ENCODE data around the gene MON1B. TPM values are rescaled to one million over a fixed set of nuclear protein-coding genes. Genes with fewer than 3 reads are reported as not detected.

Gene MON1B
- total and polyA plus RNA-seq, 10 of the 15 experiments (the other 5 are each of a cell fraction or from before 2014, with no cell fraction given): 5.7 to 64.5 (median 21.7) TPM

GRCh38 chr16:77219437-77219836, 28.4 kb downstream of the MON1B start (continued):
- TF ChIP-seq REST (IDR thresholded peaks at IDR 0.05; ENCODE audit: low read depth, low read length): no peak

GRCh38 chr16:77220427-77220826, 29.4 kb downstream of the MON1B start:
- Histone ChIP-seq H3K9ac (ENCODE audit: control insufficient read depth, insufficient read depth, low read length) (no peak overlapping the region), H3K4me2 (ENCODE audit: control insufficient read depth, insufficient read depth) (no peak overlapping the region), H2AFZ (ENCODE audit: control insufficient read depth, low read depth, low read length) (no peak overlapping the region), H3K4me1 (ENCODE audit: control insufficient read depth, insufficient read depth, low read length) (no peaks in the 10 kb centered on the region), H3K27ac (ENCODE audit: control insufficient read depth, insufficient read depth) (no peak overlapping the region), H3K79me2 (ENCODE audit: control insufficient read depth, insufficient read depth, low read length) (no peaks in the 10 kb centered on the region), H3K27me3 (replicated peaks in 1 of 2; ENCODE audit: control insufficient read depth in 2 of 2, insufficient read depth in 2 of 2, low read length in 1 of 2) (no peaks in the 10 kb centered on the region), H3K4me3 (no peak overlapping the region), H3K9me3 (replicated peaks; ENCODE audit: control insufficient read depth, insufficient read depth, low read length) (no peaks in the 10 kb centered on the region), H3K36me3 (ENCODE audit: control insufficient read depth in 2 of 2, insufficient read depth in 2 of 2, low read length in 1 of 2) (no peaks in the 10 kb centered on the region), H4K20me1 (ENCODE audit: control insufficient read depth, insufficient read depth) (no peaks in the 10 kb centered on the region)
- POLR2A ChIA-PET: interaction anchor here (0.9 to 1.0 kb wide), 2 partner anchors 9 to 18 kb away, joined by 3 read pairs; no protein-coding TSS in a partner anchor
- RAD21 ChIA-PET (ENCODE audit: unreplicated experiment): interaction anchor here (0.9 to 1.3 kb wide), 2 partner anchors 10 to 14 kb away, joined by 3 to 5 read pairs; no protein-coding TSS in a partner anchor
- BruUV-seq (replicated peaks): no TSS peak
- 8% methylated on average over 3 of the region's 3 CpGs for WGBS (ENCODE audit: insufficient coverage, insufficient replicate concordance, low lambda C conversion rate, missing lambda C conversion rate)
- ATAC-seq (peak; percentile 98), DNase-seq (ENCODE audit: low read depth, low spot score) (peak; percentile 25), FAIRE-seq (no peak)
- SMC1A ChIA-PET (ENCODE audit: uncharacterized antibody, unreplicated experiment): interaction anchor here (0.9 kb wide), 1 partner anchor 9 kb away, joined by 4 read pairs; no protein-coding TSS in a partner anchor
- intact Hi-C loops (cut with micrococcal nuclease; ENCODE audit: unreplicated experiment) (no loop called here), in situ Hi-C loops (cut with MboI) (no loop called here)
- CTCF ChIA-PET: interaction anchor here (1.0 to 2.3 kb wide), 2 partner anchors 17 to 363 kb away, joined by 4 to 10 read pairs; no protein-coding TSS in a partner anchor
- no peak for TF ChIP-seq TCF3 (IDR thresholded peaks at IDR 0.05; ENCODE audit: borderline replicate concordance, insufficient read depth, low read depth, low read length)
- TF ChIP-seq NFIC (IDR thresholded peaks at IDR 0.05; ENCODE audit: low read depth, low read length): no peak
- 0 out of 3 replicates have a peak, but pooled peaks have one; percentile 26 for TF ChIP-seq POU2F2 (IDR thresholded peaks at IDR 0.05; ENCODE audit: borderline replicate concordance, low read depth, low read length)
- TF ChIP-seq ZNF687 (IDR thresholded peaks at IDR 0.05): peak; percentile 63; the same call in 1 of the 2 replicates
- TF ChIP-seq BRCA1 (IDR thresholded peaks at IDR 0.05; ENCODE audit: low read depth, low read length): no peak
- no peak for TF ChIP-seq ETV6 (conservative IDR thresholded peaks at IDR 0.05 in 1 of 2, IDR thresholded peaks at IDR 0.05 in 1 of 2; ENCODE audit: borderline replicate concordance in 1 of 2, low read depth in 1 of 2)
- TF ChIP-seq MEF2B (IDR thresholded peaks at IDR 0.05; ENCODE audit: partially characterized antibody, poor library complexity, severe bottlenecking): peak; percentile 55
- TF ChIP-seq ZZZ3 (IDR thresholded peaks at IDR 0.05; ENCODE audit: control insufficient read depth, insufficient read length, low read depth): no peak
- no peak for TF ChIP-seq SMARCA5 (IDR thresholded peaks at IDR 0.05)
- TF ChIP-seq RELB (IDR thresholded peaks at IDR 0.05; ENCODE audit: low read depth): peak; percentile 44; the same call in 1 of the 2 replicates
- no peak for TF ChIP-seq RELA (IDR thresholded peaks at IDR 0.05; ENCODE audit: borderline replicate concordance, partially characterized antibody)

Measured in GM12878 (cell line).